Astrocyte (in vitro differentiated cells and primary cell): ENCODE data around the gene RPGR. TPM values are rescaled to one million over a fixed set of nuclear protein-coding genes. Genes with fewer than 3 reads are reported as not detected.

Experiments
- DNase-seq: peaks from one replicate; pipeline ENCODE4 v3.0.0-alpha.2; 2010; ENCODE audit warnings: low read depth
- FAIRE-seq: peaks from 2 replicates; lab custom pipeline; 2011; peaks lifted over from hg19 to GRCh38; lab: Jason Lieb, UNC
- H2AFZ ChIP-seq: 2 replicates; pipeline ENCODE4 v1.6.0; 2012; ENCODE audit warnings: low read depth, low read length, inconsistent platforms
- H3K27ac ChIP-seq: 2 replicates; pipeline ENCODE4 v1.5.1; 2011; ENCODE audit warnings: low read depth, low read length, inconsistent platforms
- H3K27me3 ChIP-seq: 2 replicates; pipeline ENCODE4 v1.6.0; 2011; ENCODE audit warnings: low read length, inconsistent platforms; ENCODE audit not compliant: insufficient read depth
- H3K36me3 ChIP-seq: 2 replicates; pipeline ENCODE4 v1.5.1; 2011; ENCODE audit warnings: low read length, inconsistent platforms; ENCODE audit not compliant: insufficient read depth
- H3K4me1 ChIP-seq: 2 replicates; pipeline ENCODE4 v1.5.1; 2011; ENCODE audit warnings: low read length, inconsistent platforms; ENCODE audit not compliant: insufficient read depth
- H3K4me2 ChIP-seq: 2 replicates; pipeline ENCODE4 v1.6.0; 2012; ENCODE audit warnings: low read length, inconsistent platforms
- H3K4me3 ChIP-seq: 2 replicates; pipeline ENCODE4 v1.5.1; 2011; ENCODE audit warnings: low read depth, mild to moderate bottlenecking, low read length, inconsistent platforms; ENCODE audit not compliant: insufficient read depth
- H3K79me2 ChIP-seq: 2 replicates; pipeline ENCODE4 v1.6.0; 2012; ENCODE audit warnings: mild to moderate bottlenecking, low read length, inconsistent platforms; ENCODE audit not compliant: insufficient read depth
- H3K9ac ChIP-seq: 2 replicates; pipeline ENCODE4 v1.6.0; 2012; ENCODE audit warnings: mild to moderate bottlenecking, low read length, inconsistent platforms
- H3K9me3 ChIP-seq: 2 replicates; pipeline ENCODE4 v1.5.1; 2012; ENCODE audit warnings: low read depth, mild to moderate bottlenecking, low read length, inconsistent platforms; ENCODE audit not compliant: insufficient read depth
- H4K20me1 ChIP-seq: 2 replicates; pipeline ENCODE4 v1.6.0; 2012; ENCODE audit warnings: low read length, inconsistent platforms; ENCODE audit not compliant: insufficient read depth
- H3K27ac Mint-ChIP-seq: one replicate; pipeline ENCODE4 v1.8.0; 2021; ENCODE audit warnings: mild to moderate bottlenecking, mixed read lengths; ENCODE audit not compliant: unreplicated experiment
- H3K27me3 Mint-ChIP-seq: one replicate; pipeline ENCODE4 v1.8.0; 2021; ENCODE audit warnings: low read depth, mixed read lengths; ENCODE audit not compliant: unreplicated experiment
- H3K36me3 Mint-ChIP-seq: one replicate; pipeline ENCODE4 v1.8.0; 2021; ENCODE audit warnings: low read depth, mixed read lengths; ENCODE audit not compliant: unreplicated experiment
- H3K4me1 Mint-ChIP-seq: one replicate; pipeline ENCODE4 v1.8.0; 2021; ENCODE audit warnings: low read depth, mixed read lengths; ENCODE audit not compliant: unreplicated experiment
- H3K4me3 Mint-ChIP-seq: one replicate; pipeline ENCODE4 v1.8.0; 2021; ENCODE audit warnings: mild to moderate bottlenecking, moderate library complexity, mixed read lengths; ENCODE audit not compliant: unreplicated experiment
- H3K9me3 Mint-ChIP-seq: one replicate; pipeline ENCODE4 v1.8.0; 2021; ENCODE audit warnings: mild to moderate bottlenecking, mixed read lengths; ENCODE audit not compliant: unreplicated experiment
- CTCF ChIP-seq: IDR thresholded peaks from 2 replicates; pipeline ENCODE4 v1.5.1; 2011; ENCODE audit warnings: low read depth, mild to moderate bottlenecking, inconsistent platforms, low read length, moderate library complexity; ENCODE audit not compliant: insufficient read depth
- EZH2 ChIP-seq: IDR thresholded peaks from 2 replicates; pipeline ENCODE4 v1.6.1; 2012; ENCODE audit warnings: mild to moderate bottlenecking, low read length, inconsistent platforms; ENCODE audit not compliant: insufficient read depth
- total RNA-seq: library from RNA; stranded (reverse); gene quantifications from 2 replicates; pipeline ENCODE4 v1.2.1, GENCODE V29; 2021

Gene RPGR
- total RNA-seq, 1 donor from 2014 or later: 6.3 TPM

GRCh38 chrX:38336538-38337240 lies 9.4 kb upstream of the RPGR start:
- Mint-ChIP-seq H3K27ac (no peak overlapping the region), H3K27me3 (no peaks in the 10 kb centered on the region), H3K4me3 (no peak overlapping the region), H3K4me1 (no peaks in the 10 kb centered on the region), H3K9me3 (no peaks in the 10 kb centered on the region), H3K36me3 (no peaks in the 10 kb centered on the region)
- H3K27me3 ChIP-seq: no peaks in the 10 kb centered on the region
- H4K20me1 ChIP-seq: no peaks in the 10 kb centered on the region
- DNase-seq: no peak
- no peak overlapping the region for H3K9ac ChIP-seq
- no peak overlapping the region for H2AFZ ChIP-seq
- no peaks in the 10 kb centered on the region for H3K4me1 ChIP-seq
- FAIRE-seq: no peak
- no peak overlapping the region for H3K4me2 ChIP-seq
- TF ChIP-seq CTCF (no peak), EZH2 (no peak)
- H3K36me3 ChIP-seq: no peaks in the 10 kb centered on the region
- H3K4me3 ChIP-seq: no peak overlapping the region
- no peaks in the 10 kb centered on the region for H3K79me2 ChIP-seq
- no peak overlapping the region for H3K27ac ChIP-seq
- no peaks in the 10 kb centered on the region for H3K9me3 ChIP-seq

GRCh38 chrX:38335382-38335781 lies 8.1 kb upstream of the RPGR start:
- Histone ChIP-seq H3K27ac (no peak overlapping the region), H3K4me1 (no peaks in the 10 kb centered on the region), H3K4me3 (no peak overlapping the region), H3K4me2 (no peak overlapping the region), H4K20me1 (no peaks in the 10 kb centered on the region), H2AFZ (no peak overlapping the region), H3K27me3 (no peaks in the 10 kb centered on the region), H3K79me2 (no peaks in the 10 kb centered on the region), H3K36me3 (no peaks in the 10 kb centered on the region), H3K9me3 (no peaks in the 10 kb centered on the region), H3K9ac (no peak overlapping the region)
- TF ChIP-seq CTCF (no peak), EZH2 (no peak)
- H3K36me3 Mint-ChIP-seq: no peaks in the 10 kb centered on the region
- H3K27ac Mint-ChIP-seq: no peak overlapping the region
- H3K9me3 Mint-ChIP-seq: no peaks in the 10 kb centered on the region
- DNase-seq: no peak
- no peak overlapping the region for H3K4me3 Mint-ChIP-seq
- FAIRE-seq: no peak
- H3K27me3 Mint-ChIP-seq: no peaks in the 10 kb centered on the region
- H3K4me1 Mint-ChIP-seq: no peaks in the 10 kb centered on the region

GRCh38 chrX:38332505-38332904 lies 5.2 kb upstream of the RPGR start:
- FAIRE-seq (no peak), DNase-seq (no peak)
- Histone ChIP-seq H2AFZ (no peak overlapping the region), H4K20me1 (no peaks in the 10 kb centered on the region), H3K4me2 (no peak overlapping the region), H3K9ac (no peak overlapping the region), H3K9me3 (no peaks in the 10 kb centered on the region), H3K36me3 (no peaks in the 10 kb centered on the region), H3K4me1 (no peaks in the 10 kb centered on the region), H3K4me3 (no peak overlapping the region), H3K27me3 (no peaks in the 10 kb centered on the region), H3K79me2 (no peaks in the 10 kb centered on the region), H3K27ac (no peak overlapping the region)
- no peaks in the 10 kb centered on the region for H3K36me3 Mint-ChIP-seq
- H3K27ac Mint-ChIP-seq: no peak overlapping the region
- H3K4me3 Mint-ChIP-seq: no peak overlapping the region
- TF ChIP-seq EZH2: no peak
- no peaks in the 10 kb centered on the region for H3K4me1 Mint-ChIP-seq
- H3K9me3 Mint-ChIP-seq: no peaks in the 10 kb centered on the region
- no peaks in the 10 kb centered on the region for H3K27me3 Mint-ChIP-seq
